H1 (cell line): Measurements from ENCODE around the gene SWT1. TPM values are rescaled to one million over a fixed set of nuclear protein-coding genes. Genes with fewer than 3 reads are reported as not detected.

ENCODE experiments used
- CTCF ChIA-PET: fragments of 300-600 bp; sonication (Branson Sonifier 250); formaldehyde crosslinking; loops from one replicate; lab custom pipeline; 2021; ENCODE audit not compliant: partially characterized antibody; lab: Charles Lee
- POLR2A ChIA-PET: fragments of 300-600 bp; sonication (Branson Sonifier 250); formaldehyde crosslinking; loops from one replicate; lab custom pipeline; 2021; ENCODE audit warnings: inconsistent platforms; ENCODE audit not compliant: partially characterized antibody; lab: Charles Lee
- DNase-seq, 2 experiments: peaks; one replicate each; pipeline versions ENCODE4 v3.0.0 to v3.0.0-alpha.2; 2010 to 2022; ENCODE audit warnings: low spot score in 2 of 2, low read depth in 1 of 2, mixed read lengths in 1 of 2
- FAIRE-seq: peaks from 2 replicates; lab custom pipeline; 2011; peaks lifted over from hg19 to GRCh38; lab: Jason Lieb, UNC
- H2AFZ ChIP-seq: 2 replicates; pipeline ENCODE4 v1.8.1; 2012; ENCODE audit warnings: low read length, inconsistent platforms
- H2AK5ac ChIP-seq: 2 replicates; pipeline ENCODE4 v1.6.1; 2013; ENCODE audit warnings: low read depth, low read length
- H2BK120ac ChIP-seq: replicated peaks from 2 replicates; pipeline ENCODE3; 2013; ENCODE audit warnings: low read depth, low read length, inconsistent platforms
- H2BK12ac ChIP-seq: 2 replicates; pipeline ENCODE4 v1.6.1; 2013; ENCODE audit warnings: low read depth, low read length
- H2BK15ac ChIP-seq: 2 replicates; pipeline ENCODE4 v1.6.1; 2013; ENCODE audit warnings: low read length
- H2BK20ac ChIP-seq: 2 replicates; pipeline ENCODE4 v1.6.1; 2013; ENCODE audit warnings: low read length
- H2BK5ac ChIP-seq: 2 replicates; pipeline ENCODE4 v1.6.1; 2013; ENCODE audit warnings: low read depth, low read length
- H3K14ac ChIP-seq: 2 replicates; pipeline ENCODE4 v1.6.1; 2013; ENCODE audit warnings: inconsistent platforms; ENCODE audit not compliant: insufficient read length
- H3K18ac ChIP-seq: 2 replicates; pipeline ENCODE4 v1.6.1; 2013; ENCODE audit warnings: low read length; ENCODE audit errors: extremely low read depth
- H3K23ac ChIP-seq: 2 replicates; pipeline ENCODE4 v1.6.1; 2013; ENCODE audit warnings: inconsistent platforms; ENCODE audit not compliant: insufficient read length
- H3K23me2 ChIP-seq: 2 replicates; pipeline ENCODE4 v1.6.1; 2013; ENCODE audit warnings: low read depth, low read length
- H3K27ac ChIP-seq: 2 replicates; pipeline ENCODE4 v1.6.1; 2011; ENCODE audit warnings: low read depth, low read length, inconsistent platforms
- H3K27me3 ChIP-seq, 4 experiments: replicated peaks in 1 of 4; 1 replicate in 1 of 4; 2 replicates in 3 of 4; pipeline versions ENCODE4 v1.6.1 to v1.8.1; 2011 to 2013; ENCODE audit warnings: low read length in 3 of 4, mild to moderate bottlenecking in 3 of 4, inconsistent platforms in 2 of 4, mixed read lengths in 2 of 4, moderate library complexity in 1 of 4; ENCODE audit not compliant: control insufficient read depth in 3 of 4, insufficient read depth in 3 of 4; ENCODE audit errors: extremely low read depth in 1 of 4
- H3K36me3 ChIP-seq, 4 experiments: 2 replicates each; pipeline versions ENCODE4 v1.6.1 to v1.8.1; 2011 to 2013; ENCODE audit warnings: mild to moderate bottlenecking in 4 of 4, low read length in 3 of 4, moderate library complexity in 2 of 4, control low read depth in 1 of 4, inconsistent platforms in 1 of 4; ENCODE audit not compliant: insufficient read depth in 4 of 4, control insufficient read depth in 2 of 4
- H3K4ac ChIP-seq: replicated peaks from 2 replicates; pipeline ENCODE3; 2013; ENCODE audit warnings: low read length, low read depth, mixed read lengths, inconsistent platforms; ENCODE audit not compliant: insufficient read length
- H3K4me1 ChIP-seq, 4 experiments: replicated peaks in 1 of 4; 1 replicate in 1 of 4; 2 replicates in 3 of 4; pipeline versions ENCODE4 v1.6.1 to v1.8.1; 2011 to 2013; ENCODE audit warnings: low read length in 3 of 4, inconsistent platforms in 2 of 4, mixed read lengths in 1 of 4; ENCODE audit not compliant: insufficient read depth in 4 of 4, control insufficient read depth in 3 of 4
- H3K4me2 ChIP-seq, 2 experiments: 2 replicates each; pipeline versions ENCODE4 v1.6.1 to v1.8.1; 2011 to 2013; ENCODE audit warnings: low read depth in 2 of 2, low read length in 2 of 2, control low read depth in 1 of 2, inconsistent platforms in 1 of 2, mild to moderate bottlenecking in 1 of 2; ENCODE audit not compliant: insufficient read depth in 1 of 2
- H3K4me3 ChIP-seq, 4 experiments: fragments of 200-600, 300-600 bp in 1 of 4; sonication (generic), shearing (Covaris generic), sonication (Bioruptor Twin) in 1 of 4; 2 replicates each; pipeline versions ENCODE4 v1.5.1 to v1.8.1; 2011 to 2016; ENCODE audit warnings: low read length in 4 of 4, low read depth in 3 of 4, control low read depth in 2 of 4, inconsistent platforms in 2 of 4, mild to moderate bottlenecking in 2 of 4, mixed read lengths in 1 of 4, moderate library complexity in 1 of 4; ENCODE audit not compliant: insufficient read depth in 2 of 4; ENCODE audit errors: extremely low read depth in 1 of 4
- H3K56ac ChIP-seq: replicated peaks from 2 replicates; pipeline ENCODE3; 2013; ENCODE audit warnings: low read depth, mild to moderate bottlenecking, mixed read lengths, low read length, inconsistent platforms; ENCODE audit not compliant: insufficient read length
- H3K79me1 ChIP-seq: 2 replicates; pipeline ENCODE4 v1.6.1; 2013; ENCODE audit warnings: low read depth, low read length, control low read depth
- H3K79me2 ChIP-seq, 2 experiments: 2 replicates each; pipeline versions ENCODE4 v1.6.1 to v1.8.1; 2012 to 2013; ENCODE audit warnings: low read length in 2 of 2, mild to moderate bottlenecking in 2 of 2, inconsistent platforms in 1 of 2; ENCODE audit not compliant: insufficient read depth in 2 of 2, control insufficient read depth in 1 of 2
- H3K9ac ChIP-seq, 4 experiments: replicated peaks in 1 of 4; 1 replicate in 1 of 4; 2 replicates in 3 of 4; pipeline versions ENCODE4 v1.6.1 to v1.8.1; 2011 to 2013; ENCODE audit warnings: low read depth in 3 of 4, low read length in 3 of 4, control low read depth in 2 of 4, mild to moderate bottlenecking in 2 of 4, moderate library complexity in 2 of 4, inconsistent platforms in 1 of 4; ENCODE audit errors: extremely low read depth in 1 of 4
- H3K9me3 ChIP-seq, 2 experiments: 2 replicates each; pipeline versions ENCODE4 v1.6.1 to v1.8.1; 2012 to 2013; ENCODE audit warnings: mild to moderate bottlenecking in 2 of 2, moderate library complexity in 2 of 2, control low read depth in 1 of 2, inconsistent platforms in 1 of 2, low read depth in 1 of 2, low read length in 1 of 2, mixed read lengths in 1 of 2; ENCODE audit not compliant: insufficient read depth in 2 of 2
- H4K20me1 ChIP-seq, 2 experiments: replicated peaks in 1 of 2; 2 replicates each; pipeline versions ENCODE3 to v1.8.1; 2011 to 2013; ENCODE audit warnings: inconsistent platforms in 2 of 2, low read length in 2 of 2, mild to moderate bottlenecking in 1 of 2; ENCODE audit not compliant: insufficient read depth in 2 of 2, control insufficient read depth in 1 of 2
- H4K5ac ChIP-seq: 2 replicates; pipeline ENCODE4 v1.6.1; 2013; ENCODE audit warnings: low read length, low read depth, mixed read lengths, inconsistent platforms; ENCODE audit not compliant: insufficient read length
- H4K8ac ChIP-seq: 2 replicates; pipeline ENCODE4 v1.8.0; 2013; ENCODE audit warnings: mild to moderate bottlenecking, moderate library complexity, low read length, inconsistent platforms; ENCODE audit not compliant: insufficient read depth; ENCODE audit errors: extremely low read depth
- H4K91ac ChIP-seq: replicated peaks from 2 replicates; pipeline ENCODE3; 2013; ENCODE audit warnings: low read length, mixed read lengths, inconsistent platforms; ENCODE audit not compliant: insufficient read length
- ATF3 ChIP-seq: IDR thresholded peaks from 2 replicates; pipeline ENCODE4 v1.6.1; 2011; ENCODE audit warnings: low read depth, mild to moderate bottlenecking, low read length; ENCODE audit not compliant: insufficient read depth
- BCL11A ChIP-seq, 2 experiments: IDR thresholded peaks; one replicate each; pipeline ENCODE4 v1.6.1; 2011; ENCODE audit warnings: low read depth in 2 of 2, low read length in 2 of 2, mild to moderate bottlenecking in 2 of 2
- BRCA1 ChIP-seq: IDR thresholded peaks from 2 replicates; pipeline ENCODE4 v1.6.1; 2012; ENCODE audit warnings: low read depth, low read length, improper control_type of control experiment
- KDM4A ChIP-seq: IDR thresholded peaks from one replicate; pipeline ENCODE4 v1.7.1; 2012; ENCODE audit warnings: low read depth, mild to moderate bottlenecking, moderate library complexity, low read length, inconsistent platforms; ENCODE audit not compliant: severe bottlenecking
- KDM5A ChIP-seq: fragments of 200-600 bp; IDR thresholded peaks from 2 replicates; pipeline ENCODE4 v1.7.1; 2012; ENCODE audit warnings: mild to moderate bottlenecking, low read length, inconsistent platforms, mixed read lengths
- NRF1 ChIP-seq: IDR thresholded peaks from 2 replicates; pipeline ENCODE4 v1.6.1; 2011; ENCODE audit warnings: mild to moderate bottlenecking, low read depth, low read length, improper control_type of control experiment
- SIN3A ChIP-seq, 2 experiments: IDR thresholded peaks in 1 of 2; conservative IDR thresholded peaks in 1 of 2; 2 replicates each; pipeline ENCODE4 v1.6.1; 2011 to 2012; ENCODE audit warnings: low read length in 2 of 2, improper control_type of control experiment in 1 of 2, low read depth in 1 of 2, mild to moderate bottlenecking in 1 of 2
- SRF ChIP-seq: IDR thresholded peaks from 2 replicates; pipeline ENCODE4 v1.6.1; 2011; ENCODE audit warnings: mild to moderate bottlenecking, low read depth, low read length, moderate library complexity
- TAF7 ChIP-seq: optimal IDR thresholded peaks from 2 replicates; pipeline ENCODE3; 2011; ENCODE audit warnings: low read depth, mild to moderate bottlenecking, inconsistent platforms, low read length, moderate library complexity, borderline replicate concordance
- TEAD4 ChIP-seq: IDR thresholded peaks from 2 replicates; pipeline ENCODE4 v1.6.1; 2012; ENCODE audit warnings: low read depth, low read length, inconsistent platforms, mixed read lengths
- WGBS, 2 experiments: shearing (Covaris generic) in 1 of 2; methylation state at CpG; one replicate each; pipeline versions ENCODE4 v1.1.6 to v1.1.7; 2013 to 2015; ENCODE audit warnings: low lambda C conversion rate in 2 of 2, mixed read lengths in 2 of 2, inconsistent platforms in 1 of 2, low coverage in 1 of 2, missing lambda C conversion rate in 1 of 2; ENCODE audit not compliant: insufficient replicate concordance in 2 of 2, insufficient coverage in 1 of 2, insufficient read length in 1 of 2; ENCODE audit errors: extremely low coverage in 1 of 2, missing lambda C conversion rate in 1 of 2; 5-methylcytosine and 5-hydroxymethylcytosine counted together
- polyA plus RNA-seq, 7 experiments: library from polyadenylated mRNA; depleted of rRNA in 3 of 7; stranded (reverse) in 5 of 7; unstranded in 2 of 7; fragments of >200 nt in 5 of 7; fragments of 200-250 nt in 2 of 7; gene quantifications; 1 replicate in 5 of 7; 2 replicates in 1 of 7; 4 replicates in 1 of 7; pipeline versions ENCODE4 v1.2.1 to v1.2.3, GENCODE V29; 2011 to 2013; ENCODE audit warnings: missing spikeins in 2 of 7, mixed read lengths in 2 of 7
- total RNA-seq: library from RNA; stranded (reverse); fragmentation: NEBNext Ultra II Directional; extraction: Animal tissue kit (Norgen Biotek cat#: 25700); gene quantifications from 2 replicates; pipeline ENCODE4 v1.2.1, GENCODE V29; 2021
- TF ChIP-seq, protein P1 (sequence below), 3 experiments: IDR thresholded peaks; 1 replicate in 2 of 3; 2 replicates in 1 of 3; pipeline versions ENCODE4 v1.5.1 to v1.6.1; 2011; ENCODE audit warnings: low read length in 3 of 3, mild to moderate bottlenecking in 3 of 3, inconsistent platforms in 2 of 3, low read depth in 1 of 3, moderate library complexity in 1 of 3; ENCODE audit not compliant: insufficient read depth in 1 of 3; ENCODE audit errors: control extremely low read depth in 1 of 3

Gene SWT1
- total and polyA plus RNA-seq, 2 of the 8 experiments (the other 6 are each of a cell fraction or from before 2014, with no cell fraction given) = 1.4 to 6.2 TPM

DNA sequence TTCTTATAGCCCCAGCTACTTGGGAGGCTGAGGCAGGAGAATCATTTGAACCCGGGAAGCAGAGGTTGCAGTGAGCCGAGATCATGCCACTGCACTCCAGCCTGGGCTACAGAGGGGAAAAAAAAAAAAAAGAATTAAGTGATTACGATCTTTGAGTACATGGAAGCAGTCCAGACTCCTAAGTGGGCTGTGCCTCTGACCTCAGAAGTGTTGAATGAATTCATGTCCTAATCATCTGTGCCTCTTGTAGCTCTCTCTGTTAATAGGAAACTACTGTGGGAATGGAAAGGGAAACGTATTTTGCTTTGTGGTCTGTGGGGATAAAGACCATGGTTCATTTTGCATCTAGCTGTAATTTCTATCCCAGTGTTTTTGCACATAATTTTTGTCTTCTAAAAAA is 168.4 kb downstream of the SWT1 start:
- FAIRE-seq = no peak
- no peaks in the 10 kb centered on the region for H3K79me2 ChIP-seq
- no peak overlapping the region for H2BK12ac ChIP-seq
- 82% methylated on average over 4 of the region's 4 CpGs; no CpG with 5 or more reads in 1 of the 2 experiments for WGBS, 2 experiments
- H3K4me3 ChIP-seq = no peak overlapping the region
- H2AK5ac ChIP-seq = no peak overlapping the region
- H4K91ac ChIP-seq = no peak overlapping the region
- H2BK15ac ChIP-seq = no peak overlapping the region
- H3K23ac ChIP-seq = no peak overlapping the region
- no peaks in the 10 kb centered on the region for H3K79me1 ChIP-seq
- H3K4me1 ChIP-seq = peaks cover 0 to 3% (median 1%) of the 10 kb centered on the region in 4 experiments; a peak in 2 of 7 replicates
- no peak overlapping the region for H2BK20ac ChIP-seq
- no peak overlapping the region for H3K18ac ChIP-seq
- H2BK120ac ChIP-seq = no peak overlapping the region
- H4K20me1 ChIP-seq = no peaks in the 10 kb centered on the region
- H3K23me2 ChIP-seq = no peaks in the 10 kb centered on the region
- no peak overlapping the region for H4K5ac ChIP-seq
- H3K9me3 ChIP-seq = peaks cover 0 to 7% of the 10 kb centered on the region in 2 experiments; a peak in 1 of 4 replicates
- H3K9ac ChIP-seq = no peak overlapping the region
- no peak overlapping the region for H3K56ac ChIP-seq
- ChIA-PET CTCF (interaction anchor here (0.6 kb wide), 1 partner anchor 794 kb away, joined by 5 read pairs; no protein-coding TSS in a partner anchor), POLR2A (no interaction called here)
- H3K14ac ChIP-seq = no peak overlapping the region
- no peak overlapping the region for H2AFZ ChIP-seq
- H3K4ac ChIP-seq = no peak overlapping the region
- peaks cover 0 to 4% (median 0%) of the 10 kb centered on the region in 4 experiments; a peak in 1 of 8 replicates for H3K36me3 ChIP-seq
- DNase-seq = no peak
- no peak overlapping the region for H3K4me2 ChIP-seq
- H3K27me3 ChIP-seq = no peaks in the 10 kb centered on the region
- no peak overlapping the region for H2BK5ac ChIP-seq
- no peak overlapping the region for H3K27ac ChIP-seq
- H4K8ac ChIP-seq = no peak overlapping the region
- no peak for TF ChIP-seq KDM5A
- TF ChIP-seq SRF = no peak
- no peak for TF ChIP-seq ATF3
- TF ChIP-seq, protein P1, sequence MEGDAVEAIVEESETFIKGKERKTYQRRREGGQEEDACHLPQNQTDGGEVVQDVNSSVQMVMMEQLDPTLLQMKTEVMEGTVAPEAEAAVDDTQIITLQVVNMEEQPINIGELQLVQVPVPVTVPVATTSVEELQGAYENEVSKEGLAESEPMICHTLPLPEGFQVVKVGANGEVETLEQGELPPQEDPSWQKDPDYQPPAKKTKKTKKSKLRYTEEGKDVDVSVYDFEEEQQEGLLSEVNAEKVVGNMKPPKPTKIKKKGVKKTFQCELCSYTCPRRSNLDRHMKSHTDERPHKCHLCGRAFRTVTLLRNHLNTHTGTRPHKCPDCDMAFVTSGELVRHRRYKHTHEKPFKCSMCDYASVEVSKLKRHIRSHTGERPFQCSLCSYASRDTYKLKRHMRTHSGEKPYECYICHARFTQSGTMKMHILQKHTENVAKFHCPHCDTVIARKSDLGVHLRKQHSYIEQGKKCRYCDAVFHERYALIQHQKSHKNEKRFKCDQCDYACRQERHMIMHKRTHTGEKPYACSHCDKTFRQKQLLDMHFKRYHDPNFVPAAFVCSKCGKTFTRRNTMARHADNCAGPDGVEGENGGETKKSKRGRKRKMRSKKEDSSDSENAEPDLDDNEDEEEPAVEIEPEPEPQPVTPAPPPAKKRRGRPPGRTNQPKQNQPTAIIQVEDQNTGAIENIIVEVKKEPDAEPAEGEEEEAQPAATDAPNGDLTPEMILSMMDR (IDR thresholded peaks at IDR 0.05; ENCODE audit: control extremely low read depth in 1 of 3, insufficient read depth in 1 of 3, low read depth in 1 of 3, low read length in 3 of 3) = no peak
- no peak for TF ChIP-seq SIN3A (conservative IDR thresholded peaks at IDR 0.05 in 1 of 2, IDR thresholded peaks at IDR 0.05 in 1 of 2; ENCODE audit: low read depth in 1 of 2, low read length in 2 of 2)
- TF ChIP-seq BCL11A (IDR thresholded peaks at IDR 0.05; ENCODE audit: low read depth in 2 of 2, low read length in 2 of 2) = no peak
- TF ChIP-seq KDM4A = no peak
- no peak for TF ChIP-seq NRF1
- TF ChIP-seq TEAD4 = no peak
- no peak for TF ChIP-seq BRCA1
- TF ChIP-seq TAF7 = no peak
